GM12878 (cell line): ENCODE measurements around the gene PDPN. TPM values are rescaled to one million over a fixed set of nuclear protein-coding genes. Genes with fewer than 3 reads are reported as not detected.

Experiments
- ATAC-seq: fragments of 200-7000 bp; cut with Tn5 transposase; 3 replicates; pipeline ENCODE4 v1.9.1; 2020; ENCODE audit warnings: mild to moderate bottlenecking, moderate library complexity
- BruUV-seq: library from RNA; stranded (reverse); fragments of 400-500 nt; replicated peaks from 2 replicates; lab custom pipeline; 2021; lab: Mats Ljungman, UMichigan
- CTCF ChIA-PET: fragments of 300-600 bp; sonication (Branson Sonifier 250); formaldehyde crosslinking; extraction: SDS; loops from one replicate; lab custom pipeline; 2021; ENCODE audit warnings: inconsistent platforms; lab: Yijun Ruan, JAX
- POLR2A ChIA-PET: fragments of 350-600 bp; formaldehyde crosslinking; extraction: SDS; loops from one replicate; lab custom pipeline; 2021; ENCODE audit warnings: inconsistent platforms; lab: Charles Lee
- RAD21 ChIA-PET: fragments of 300-600 bp; sonication (Branson Sonifier 250); formaldehyde crosslinking; loops from one replicate; lab custom pipeline; 2023; ENCODE audit warnings: antibody characterized with exemption; ENCODE audit not compliant: unreplicated experiment; lab: Charles Lee
- SMC1A ChIA-PET: fragments of 300-600 bp; sonication (Branson Sonifier 250); formaldehyde crosslinking; loops from one replicate; lab custom pipeline; 2023; ENCODE audit not compliant: unreplicated experiment, uncharacterized antibody; lab: Charles Lee
- DNase-seq: peaks from one replicate; pipeline ENCODE4 v3.0.0-alpha.2; 2011; ENCODE audit warnings: low read depth, low spot score
- FAIRE-seq: peaks from 3 replicates; lab custom pipeline; 2011; peaks lifted over from hg19 to GRCh38; lab: Jason Lieb, UNC
- H2AFZ ChIP-seq: 2 replicates; pipeline ENCODE4 v1.6.0; 2011; ENCODE audit warnings: low read depth, low read length, control low read depth; ENCODE audit not compliant: control insufficient read depth
- H3K27ac ChIP-seq: 2 replicates; pipeline ENCODE4 v1.5.1; 2011; ENCODE audit warnings: control low read depth; ENCODE audit not compliant: control insufficient read depth, insufficient read depth
- H3K27me3 ChIP-seq, 2 experiments: replicated peaks in 1 of 2; 2 replicates each; pipeline versions ENCODE4 v1.6.0 to v1.6.1; 2011; ENCODE audit warnings: low read length in 1 of 2; ENCODE audit not compliant: control insufficient read depth in 2 of 2, insufficient read depth in 2 of 2
- H3K36me3 ChIP-seq, 2 experiments: 2 replicates each; pipeline ENCODE4 v1.5.1; 2011; ENCODE audit warnings: low read length in 1 of 2; ENCODE audit not compliant: control insufficient read depth in 2 of 2, insufficient read depth in 2 of 2
- H3K4me1 ChIP-seq: 2 replicates; pipeline ENCODE4 v1.6.1; 2011; ENCODE audit warnings: mild to moderate bottlenecking, low read length, moderate library complexity, mixed read lengths; ENCODE audit not compliant: control insufficient read depth, insufficient read depth
- H3K4me2 ChIP-seq: 2 replicates; pipeline ENCODE4 v1.6.0; 2011; ENCODE audit warnings: control low read depth; ENCODE audit not compliant: control insufficient read depth, insufficient read depth
- H3K4me3 ChIP-seq: fragments of 200-600 bp; sonication (generic); 2 replicates; pipeline ENCODE4 v1.5.1; 2016
- H3K79me2 ChIP-seq: 2 replicates; pipeline ENCODE4 v1.6.0; 2011; ENCODE audit warnings: low read length; ENCODE audit not compliant: control insufficient read depth, insufficient read depth
- H3K9ac ChIP-seq: 2 replicates; pipeline ENCODE4 v1.8.0; 2011; ENCODE audit warnings: low read length, control low read depth, mixed read lengths; ENCODE audit not compliant: control insufficient read depth, insufficient read depth
- H3K9me3 ChIP-seq: replicated peaks from 3 replicates; pipeline ENCODE4 v1.5.1; 2011; ENCODE audit warnings: mild to moderate bottlenecking, low read length; ENCODE audit not compliant: control insufficient read depth, insufficient read depth
- H4K20me1 ChIP-seq: 2 replicates; pipeline ENCODE4 v1.6.0; 2011; ENCODE audit not compliant: control insufficient read depth, insufficient read depth
- CHD2 ChIP-seq: IDR thresholded peaks from 2 replicates; pipeline ENCODE4 v1.6.1; 2011; ENCODE audit warnings: low read depth, low read length, improper control_type of control experiment, borderline replicate concordance
- CTCF ChIP-seq, 3 experiments: IDR thresholded peaks in 2 of 3; conservative IDR thresholded peaks in 1 of 3; 2 replicates each; pipeline ENCODE4 v1.5.1; 2011; ENCODE audit warnings: low read depth in 3 of 3, low read length in 3 of 3, mild to moderate bottlenecking in 3 of 3, control low read depth in 2 of 3, moderate library complexity in 2 of 3, inconsistent platforms in 1 of 3, mixed read lengths in 1 of 3; ENCODE audit not compliant: control insufficient read depth in 2 of 3, insufficient read depth in 1 of 3; ENCODE audit errors: extremely low read depth in 1 of 3
- MEF2B ChIP-seq: fragments of 450-650 bp; IDR thresholded peaks from 2 replicates; pipeline ENCODE4 v1.6.1; 2018; ENCODE audit warnings: mild to moderate bottlenecking, moderate library complexity; ENCODE audit not compliant: partially characterized antibody, poor library complexity, severe bottlenecking
- NFYB ChIP-seq: IDR thresholded peaks from 2 replicates; pipeline ENCODE4 v1.6.1; 2011; ENCODE audit warnings: low read depth, mild to moderate bottlenecking, low read length, improper control_type of control experiment, moderate library complexity; ENCODE audit not compliant: insufficient read depth
- RAD51 ChIP-seq: fragments of 450-650 bp; IDR thresholded peaks from 2 replicates; pipeline ENCODE4 v1.6.1; 2016; ENCODE audit warnings: moderate library complexity, mild to moderate bottlenecking, inconsistent platforms
- SREBF2 ChIP-seq: IDR thresholded peaks from 2 replicates; pipeline ENCODE4 v1.6.1; 2012; ENCODE audit warnings: mild to moderate bottlenecking, low read length
- TCF12 ChIP-seq: IDR thresholded peaks from 2 replicates; pipeline ENCODE4 v1.6.1; 2011; ENCODE audit warnings: low read depth, mild to moderate bottlenecking, low read length
- WRNIP1 ChIP-seq: IDR thresholded peaks from 2 replicates; pipeline ENCODE4 v1.6.1; 2011; ENCODE audit warnings: low read depth, low read length, improper control_type of control experiment, borderline replicate concordance
- ZBTB4 ChIP-seq: fragments of 450-650 bp; formaldehyde crosslinking; IDR thresholded peaks from 2 replicates; pipeline ENCODE4 v1.4.0; 2022; ENCODE audit warnings: mild to moderate bottlenecking, moderate library complexity
- ZNF207 ChIP-seq: fragments of 450-650 bp; IDR thresholded peaks from 2 replicates; pipeline ENCODE4 v1.6.1; 2014; ENCODE audit warnings: antibody characterized with exemption, mild to moderate bottlenecking, borderline replicate concordance
- ZNF384 ChIP-seq: IDR thresholded peaks from 2 replicates; pipeline ENCODE4 v1.6.1; 2012; ENCODE audit warnings: low read depth, mild to moderate bottlenecking, low read length, improper control_type of control experiment, borderline replicate concordance
- ZNF622 ChIP-seq: fragments of 450-650 bp; IDR thresholded peaks from 2 replicates; pipeline ENCODE4 v1.6.1; 2017; ENCODE audit warnings: mild to moderate bottlenecking, inconsistent platforms
- WGBS: methylation state at CpG from one replicate; pipeline ENCODE4 v1.1.6; 2016; ENCODE audit warnings: low lambda C conversion rate; ENCODE audit not compliant: insufficient replicate concordance, insufficient coverage; ENCODE audit errors: missing lambda C conversion rate; 5-methylcytosine and 5-hydroxymethylcytosine counted together
- in situ Hi-C: fragments of 300-500 bp; cut with MboI; formaldehyde crosslinking; loops from 9 replicates; pipeline ENCODE4 v1.14.3; 2018; ENCODE audit warnings: mixed read lengths
- intact Hi-C: fragments of 100-400 bp; cut with micrococcal nuclease; formaldehyde crosslinking; loops from one replicate; pipeline ENCODE4 v1.14.2; 2022; ENCODE audit not compliant: unreplicated experiment
- polyA plus RNA-seq, 11 experiments: library from polyadenylated mRNA; depleted of rRNA in 4 of 11; unstranded in 6 of 11; stranded (reverse) in 5 of 11; fragments of >200 nt; fragmentation: Nextera tagmentation in 4 of 11; fragmentation: Illumina TruSeq in 1 of 11; extraction: Ambion mirVana in 4 of 11; extraction: Trizol in 1 of 11; gene quantifications; 1 replicate in 1 of 11; 2 replicates in 10 of 11; pipeline versions ENCODE4 v1.2.1 to v1.2.3, GENCODE V29; 2011 to 2016; ENCODE audit warnings: inconsistent platforms in 2 of 11, missing spikeins in 2 of 11, low read depth in 1 of 11
- total RNA-seq, 4 experiments: library from RNA; depleted of rRNA in 3 of 4; stranded (reverse); fragments of >200 nt in 3 of 4; fragmentation: Illumina TruSeq in 1 of 4; extraction: Trizol in 1 of 4; gene quantifications; 2 replicates each; pipeline versions ENCODE4 v1.2.1 to v1.2.3, GENCODE V29; 2013 to 2021

Gene PDPN
- total and polyA plus RNA-seq, 10 of the 15 experiments (the other 5 are each of a cell fraction or from before 2014, with no cell fraction given) = 0.21 TPM; not detected in 9

GRCh38 chr1:13543451-13544220 is 40.0 kb upstream of the PDPN start:
- BruUV-seq = no TSS peak
- Histone ChIP-seq H3K36me3 (no peaks in the 10 kb centered on the region), H2AFZ (no peak overlapping the region), H3K27me3 (no peaks in the 10 kb centered on the region), H3K79me2 (no peaks in the 10 kb centered on the region), H4K20me1 (no peaks in the 10 kb centered on the region), H3K27ac (no peak overlapping the region), H3K9ac (no peak overlapping the region), H3K9me3 (no peaks in the 10 kb centered on the region), H3K4me2 (no peak overlapping the region), H3K4me3 (no peak overlapping the region), H3K4me1 (no peaks in the 10 kb centered on the region)
- ATAC-seq (no peak), FAIRE-seq (no peak), DNase-seq (no peak)
- in situ Hi-C loops (no loop called here), intact Hi-C loops (no loop called here)
- TF ChIP-seq CTCF (IDR thresholded peaks at IDR 0.05 in 2 of 3, conservative IDR thresholded peaks at IDR 0.05 in 1 of 3; ENCODE audit: control insufficient read depth in 2 of 3, extremely low read depth in 1 of 3, insufficient read depth in 1 of 3, low read depth in 3 of 3, low read length in 3 of 3) (peak in 2 of 3 experiments; percentile 8 to 16; a peak in 2 of 6 replicates), TCF12 (no peak)
- POLR2A ChIA-PET = no interaction called here
- CTCF ChIA-PET = no interaction called here
- 83% methylated on average over 20 of the region's 20 CpGs for WGBS
- SMC1A ChIA-PET = interaction anchor here (0.7 kb wide), 1 partner anchor 217 kb away, joined by 3 read pairs; no protein-coding TSS in a partner anchor
- RAD21 ChIA-PET = no interaction called here

- WGBS = 26% methylated on average over 5 of the region's 5 CpGs
- TF ChIP-seq ZNF207 (no peak), WRNIP1 (no peak), ZBTB4 (CRISPR knock-in tag) (no peak), CHD2 (no peak), ZNF384 (no peak), NFYB (no peak), SREBF2 (no peak), RAD51 (no peak), ZNF622 (no peak), MEF2B (no peak)
These were observed 39.4 kb upstream of the PDPN start for GRCh38 chr1:13544221-13544556.

More at GRCh38 chr1:13544221-13544556, 39.4 kb upstream of the PDPN start:
- Histone ChIP-seq H3K79me2 (no peaks in the 10 kb centered on the region), H2AFZ (no peak overlapping the region), H3K4me1 (no peaks in the 10 kb centered on the region), H3K36me3 (no peaks in the 10 kb centered on the region), H3K9me3 (no peaks in the 10 kb centered on the region), H3K27ac (no peak overlapping the region), H3K4me3 (no peak overlapping the region), H3K4me2 (no peak overlapping the region), H3K27me3 (no peaks in the 10 kb centered on the region), H4K20me1 (no peaks in the 10 kb centered on the region), H3K9ac (no peak overlapping the region)
- DNase-seq (no peak), ATAC-seq (no peak), FAIRE-seq (no peak)
- CTCF ChIA-PET = no interaction called here
- SMC1A ChIA-PET = interaction anchor here (0.7 kb wide), 1 partner anchor 216 kb away, joined by 3 read pairs; no protein-coding TSS in a partner anchor
- in situ Hi-C loops (no loop called here), intact Hi-C loops (no loop called here)
- no TSS peak for BruUV-seq
- RAD21 ChIA-PET = no interaction called here
- POLR2A ChIA-PET = no interaction called here
